GM12878 (cell line): Measurements from ENCODE around the gene GPBP1L1.

ENCODE experiments used
- CBX5 ChIP-seq: sonication (generic); IDR thresholded peaks from 2 replicates; pipeline ENCODE4 v1.6.1; 2016; ENCODE audit warnings: low read depth, moderate library complexity, mild to moderate bottlenecking, inconsistent platforms
- EP300 ChIP-seq, 2 experiments: fragments of 150-350 bp in 1 of 2; IDR thresholded peaks; 2 replicates each; pipeline ENCODE4 v1.6.1; 2011 to 2012; ENCODE audit warnings: low read depth in 2 of 2, low read length in 2 of 2, borderline replicate concordance in 1 of 2, improper control_type of control experiment in 1 of 2, inconsistent platforms in 1 of 2; ENCODE audit not compliant: control insufficient read depth in 1 of 2
- ETV6 ChIP-seq, 2 experiments: fragments of 450-650 bp in 1 of 2; IDR thresholded peaks in 1 of 2; conservative IDR thresholded peaks in 1 of 2; 2 replicates each; pipeline ENCODE4 v1.6.1; 2014; ENCODE audit warnings: antibody characterized with exemption in 1 of 2, borderline replicate concordance in 1 of 2, low read depth in 1 of 2, mild to moderate bottlenecking in 1 of 2, moderate library complexity in 1 of 2
- EZH2 ChIP-seq: IDR thresholded peaks from 2 replicates; pipeline ENCODE4 v1.6.1; 2012; ENCODE audit warnings: low read depth, mild to moderate bottlenecking, control low read depth, inconsistent platforms, low read length, borderline replicate concordance; ENCODE audit not compliant: control insufficient read depth
- GABPA ChIP-seq: IDR thresholded peaks from 2 replicates; pipeline ENCODE4 v1.6.1; 2014; ENCODE audit warnings: antibody characterized with exemption, low read depth, mild to moderate bottlenecking, inconsistent platforms
- HCFC1 ChIP-seq: fragments of 150-350 bp; IDR thresholded peaks from 2 replicates; pipeline ENCODE4 v1.6.1; 2014; ENCODE audit warnings: low read length
- MYB ChIP-seq: fragments of 150-350 bp; IDR thresholded peaks from 2 replicates; pipeline ENCODE4 v1.6.1; 2014; ENCODE audit warnings: mild to moderate bottlenecking, low read depth, low read length, borderline replicate concordance
- POLR2A ChIP-seq: IDR thresholded peaks from 2 replicates; pipeline ENCODE4 v1.6.1; 2011; ENCODE audit warnings: low read depth, mild to moderate bottlenecking, low read length
- RFX5 ChIP-seq: IDR thresholded peaks from 2 replicates; pipeline ENCODE4 v1.6.1; 2011; ENCODE audit warnings: low read depth, low read length, improper control_type of control experiment
- SMC3 ChIP-seq: IDR thresholded peaks from 2 replicates; pipeline ENCODE4 v1.6.1; 2011; ENCODE audit warnings: low read length, improper control_type of control experiment, borderline replicate concordance
- YBX1 ChIP-seq: fragments of 450-650 bp; IDR thresholded peaks from 2 replicates; pipeline ENCODE4 v1.6.1; 2016; ENCODE audit warnings: antibody characterized with exemption
- TF ChIP-seq, protein P1 (sequence below), 3 experiments: IDR thresholded peaks in 2 of 3; conservative IDR thresholded peaks in 1 of 3; 2 replicates each; pipeline ENCODE4 v1.5.1; 2011; ENCODE audit warnings: low read depth in 3 of 3, low read length in 3 of 3, mild to moderate bottlenecking in 3 of 3, control low read depth in 2 of 3, moderate library complexity in 2 of 3, inconsistent platforms in 1 of 3, mixed read lengths in 1 of 3; ENCODE audit not compliant: control insufficient read depth in 2 of 3, insufficient read depth in 1 of 3; ENCODE audit errors: extremely low read depth in 1 of 3
- TF ChIP-seq, protein P2 (sequence below): IDR thresholded peaks from 2 replicates; pipeline ENCODE4 v1.6.1; 2011; ENCODE audit warnings: low read depth, mild to moderate bottlenecking, low read length, moderate library complexity, borderline replicate concordance; ENCODE audit errors: extremely low read depth
- TF ChIP-seq, protein P3 (sequence below): fragments of 450-650 bp; IDR thresholded peaks from 2 replicates; pipeline ENCODE4 v1.6.1; 2017; ENCODE audit warnings: mild to moderate bottlenecking

DNA sequence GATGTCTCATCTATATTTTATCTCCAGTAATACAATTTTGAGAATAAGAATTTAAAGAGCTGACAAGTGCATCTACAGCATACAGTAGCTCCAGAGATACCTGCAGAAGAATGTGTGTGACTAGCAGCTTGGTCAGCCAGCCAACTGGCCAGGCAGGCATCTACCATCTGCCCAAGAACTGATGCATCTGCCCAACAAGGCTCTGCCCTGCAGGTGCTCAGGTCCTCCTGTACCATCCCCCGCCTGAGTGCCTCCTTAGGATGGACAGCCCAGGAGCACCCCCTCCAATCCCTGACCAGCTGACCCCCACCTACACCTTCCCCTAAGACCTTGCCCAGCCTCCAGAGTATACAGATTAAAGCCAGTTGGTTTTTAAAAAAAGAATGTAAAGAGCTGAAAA lies 32.0 kb upstream of the GPBP1L1 start:
- TF ChIP-seq EP300 (IDR thresholded peaks at IDR 0.05; ENCODE audit: borderline replicate concordance in 1 of 2, control insufficient read depth in 1 of 2, low read depth in 2 of 2, low read length in 2 of 2) (no peak), YBX1 (no peak), GABPA (no peak), RFX5 (no peak), POLR2A (no peak), HCFC1 (no peak), MYB (no peak), EZH2 (no peak), SMC3 (no peak), ETV6 (conservative IDR thresholded peaks at IDR 0.05 in 1 of 2, IDR thresholded peaks at IDR 0.05 in 1 of 2; ENCODE audit: borderline replicate concordance in 1 of 2, low read depth in 1 of 2) (no peak), CBX5 (no peak)
- TF ChIP-seq, protein P1, sequence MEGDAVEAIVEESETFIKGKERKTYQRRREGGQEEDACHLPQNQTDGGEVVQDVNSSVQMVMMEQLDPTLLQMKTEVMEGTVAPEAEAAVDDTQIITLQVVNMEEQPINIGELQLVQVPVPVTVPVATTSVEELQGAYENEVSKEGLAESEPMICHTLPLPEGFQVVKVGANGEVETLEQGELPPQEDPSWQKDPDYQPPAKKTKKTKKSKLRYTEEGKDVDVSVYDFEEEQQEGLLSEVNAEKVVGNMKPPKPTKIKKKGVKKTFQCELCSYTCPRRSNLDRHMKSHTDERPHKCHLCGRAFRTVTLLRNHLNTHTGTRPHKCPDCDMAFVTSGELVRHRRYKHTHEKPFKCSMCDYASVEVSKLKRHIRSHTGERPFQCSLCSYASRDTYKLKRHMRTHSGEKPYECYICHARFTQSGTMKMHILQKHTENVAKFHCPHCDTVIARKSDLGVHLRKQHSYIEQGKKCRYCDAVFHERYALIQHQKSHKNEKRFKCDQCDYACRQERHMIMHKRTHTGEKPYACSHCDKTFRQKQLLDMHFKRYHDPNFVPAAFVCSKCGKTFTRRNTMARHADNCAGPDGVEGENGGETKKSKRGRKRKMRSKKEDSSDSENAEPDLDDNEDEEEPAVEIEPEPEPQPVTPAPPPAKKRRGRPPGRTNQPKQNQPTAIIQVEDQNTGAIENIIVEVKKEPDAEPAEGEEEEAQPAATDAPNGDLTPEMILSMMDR (IDR thresholded peaks at IDR 0.05 in 2 of 3, conservative IDR thresholded peaks at IDR 0.05 in 1 of 3; ENCODE audit: control insufficient read depth in 2 of 3, extremely low read depth in 1 of 3, insufficient read depth in 1 of 3, low read depth in 3 of 3, low read length in 3 of 3): no peak
- TF ChIP-seq, protein P2, sequence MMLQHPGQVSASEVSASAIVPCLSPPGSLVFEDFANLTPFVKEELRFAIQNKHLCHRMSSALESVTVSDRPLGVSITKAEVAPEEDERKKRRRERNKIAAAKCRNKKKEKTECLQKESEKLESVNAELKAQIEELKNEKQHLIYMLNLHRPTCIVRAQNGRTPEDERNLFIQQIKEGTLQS: no peak
- TF ChIP-seq, protein P3, sequence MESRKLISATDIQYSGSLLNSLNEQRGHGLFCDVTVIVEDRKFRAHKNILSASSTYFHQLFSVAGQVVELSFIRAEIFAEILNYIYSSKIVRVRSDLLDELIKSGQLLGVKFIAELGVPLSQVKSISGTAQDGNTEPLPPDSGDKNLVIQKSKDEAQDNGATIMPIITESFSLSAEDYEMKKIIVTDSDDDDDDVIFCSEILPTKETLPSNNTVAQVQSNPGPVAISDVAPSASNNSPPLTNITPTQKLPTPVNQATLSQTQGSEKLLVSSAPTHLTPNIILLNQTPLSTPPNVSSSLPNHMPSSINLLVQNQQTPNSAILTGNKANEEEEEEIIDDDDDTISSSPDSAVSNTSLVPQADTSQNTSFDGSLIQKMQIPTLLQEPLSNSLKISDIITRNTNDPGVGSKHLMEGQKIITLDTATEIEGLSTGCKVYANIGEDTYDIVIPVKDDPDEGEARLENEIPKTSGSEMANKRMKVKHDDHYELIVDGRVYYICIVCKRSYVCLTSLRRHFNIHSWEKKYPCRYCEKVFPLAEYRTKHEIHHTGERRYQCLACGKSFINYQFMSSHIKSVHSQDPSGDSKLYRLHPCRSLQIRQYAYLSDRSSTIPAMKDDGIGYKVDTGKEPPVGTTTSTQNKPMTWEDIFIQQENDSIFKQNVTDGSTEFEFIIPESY: no peak
